Suprapubic skin (tissue), 4 donors: ENCODE measurements around the gene ZNF385D. TPM values are rescaled to one million over a fixed set of nuclear protein-coding genes. Genes with fewer than 3 reads are reported as not detected.

Source experiments
- DNase-seq, 2 donors: peaks; one replicate each; pipeline ENCODE4 v3.0.0-alpha.2; 2019; ENCODE audit warnings: low spot score in 2 of 2
- H3K27ac ChIP-seq: fragments of 200-600 bp; sonication (generic); one replicate; pipeline ENCODE4 v1.5.1; 2019
- H3K27me3 ChIP-seq: fragments of 200-600 bp; sonication (generic); one replicate; pipeline ENCODE4 v1.5.1; 2019
- H3K36me3 ChIP-seq: fragments of 200-600 bp; sonication (generic); one replicate; pipeline ENCODE4 v1.5.1; 2019
- H3K4me1 ChIP-seq: fragments of 200-600 bp; sonication (generic); one replicate; pipeline ENCODE4 v1.5.1; 2019
- H3K4me3 ChIP-seq: fragments of 200-600 bp; sonication (generic); one replicate; pipeline ENCODE4 v1.5.1; 2019; ENCODE audit warnings: mild to moderate bottlenecking
- H3K9me3 ChIP-seq: fragments of 200-600 bp; sonication (generic); one replicate; pipeline ENCODE4 v1.5.1; 2019
- CTCF ChIP-seq, 2 donors: fragments of 200-600 bp in 1 of 2; fragments of 450-650 bp in 1 of 2; sonication (generic) in 1 of 2; IDR thresholded peaks; one replicate each; pipeline ENCODE4 v1.5.1; 2016 to 2019; ENCODE audit warnings: antibody characterized with exemption in 2 of 2, mild to moderate bottlenecking in 1 of 2, moderate library complexity in 1 of 2
- EP300 ChIP-seq: sonication (generic); formaldehyde crosslinking; IDR thresholded peaks from one replicate; pipeline ENCODE4 v1.6.1; 2017; ENCODE audit warnings: antibody characterized with exemption
- POLR2A ChIP-seq, 2 donors: fragments of 450-650 bp; IDR thresholded peaks; one replicate each; pipeline ENCODE4 v1.6.1; 2017; ENCODE audit warnings: antibody characterized with exemption in 2 of 2, mild to moderate bottlenecking in 2 of 2, moderate library complexity in 2 of 2
- POLR2AphosphoS5 ChIP-seq, 3 donors: sonication (generic); formaldehyde crosslinking; IDR thresholded peaks; one replicate each; pipeline ENCODE4 v1.6.1; 2017; ENCODE audit warnings: antibody characterized with exemption in 3 of 3
- WGBS: methylation state at CpG from one replicate; pipeline ENCODE4 v1.1.5; 2018; 5-methylcytosine and 5-hydroxymethylcytosine counted together
- total RNA-seq, 4 donors: library from RNA; depleted of rRNA; stranded (reverse); fragments of >200 nt; gene quantifications; one replicate each; pipeline ENCODE4 v1.1.0, GENCODE V29; 2016

ZNF385D gene
- total RNA-seq, 4 donors from 2014 or later: 0.86 to 3.7 (median 1.6) TPM

- H3K27ac ChIP-seq: no peak overlapping the region
- no peaks in the 10 kb centered on the region for H3K9me3 ChIP-seq
- WGBS: 78% methylated on average over 1 of the region's 1 CpG
- H3K4me3 ChIP-seq: no peak overlapping the region
- TF ChIP-seq CTCF (IDR thresholded peaks at IDR 0.05): no peak
- no peak for TF ChIP-seq POLR2A (IDR thresholded peaks at IDR 0.05)
- no peak for TF ChIP-seq POLR2AphosphoS5 (IDR thresholded peaks at IDR 0.05)
- TF ChIP-seq EP300: no peak
- no peak for DNase-seq
- H3K27me3 ChIP-seq: no peaks in the 10 kb centered on the region
- no peaks in the 10 kb centered on the region for H3K4me1 ChIP-seq
- no peaks in the 10 kb centered on the region for H3K36me3 ChIP-seq
Observed at GRCh38 chr3:21601178-21601577, 149.8 kb downstream of the ZNF385D start.

GRCh38 chr3:21599890-21600289 lies 151.1 kb downstream of the ZNF385D start:
- Histone ChIP-seq H3K36me3 (no peaks in the 10 kb centered on the region), H3K27me3 (no peaks in the 10 kb centered on the region), H3K27ac (no peak overlapping the region), H3K4me1 (no peaks in the 10 kb centered on the region), H3K4me3 (no peak overlapping the region), H3K9me3 (no peaks in the 10 kb centered on the region)
- DNase-seq: no peak
- TF ChIP-seq POLR2AphosphoS5 (IDR thresholded peaks at IDR 0.05) (no peak), EP300 (no peak), CTCF (IDR thresholded peaks at IDR 0.05) (no peak), POLR2A (IDR thresholded peaks at IDR 0.05) (no peak)
- WGBS: 77% methylated on average over 6 of the region's 6 CpGs

GRCh38 chr3:21592828-21593227 lies 158.2 kb downstream of the ZNF385D start:
- H3K27me3 ChIP-seq: no peaks in the 10 kb centered on the region
- H3K36me3 ChIP-seq: no peaks in the 10 kb centered on the region
- H3K9me3 ChIP-seq: no peaks in the 10 kb centered on the region
- WGBS: 75% methylated on average over 4 of the region's 4 CpGs
- H3K27ac ChIP-seq: no peak overlapping the region
- H3K4me3 ChIP-seq: no peak overlapping the region
- no peaks in the 10 kb centered on the region for H3K4me1 ChIP-seq
- TF ChIP-seq POLR2A (IDR thresholded peaks at IDR 0.05) (no peak), POLR2AphosphoS5 (IDR thresholded peaks at IDR 0.05) (no peak), CTCF (IDR thresholded peaks at IDR 0.05) (no peak), EP300 (no peak)
- DNase-seq: no peak

- Histone ChIP-seq H3K27ac (no peak overlapping the region), H3K4me3 (no peak overlapping the region), H3K36me3 (no peaks in the 10 kb centered on the region), H3K4me1 (no peaks in the 10 kb centered on the region), H3K9me3 (no peaks in the 10 kb centered on the region), H3K27me3 (no peaks in the 10 kb centered on the region)
- WGBS: 56% methylated on average over 1 of the region's 1 CpG
- TF ChIP-seq POLR2AphosphoS5 (IDR thresholded peaks at IDR 0.05): no peak
- no peak for TF ChIP-seq POLR2A (IDR thresholded peaks at IDR 0.05)
- TF ChIP-seq EP300: no peak
- TF ChIP-seq CTCF (IDR thresholded peaks at IDR 0.05): no peak
- DNase-seq: no peak
Observed at GRCh38 chr3:21587894-21588293, 163.1 kb downstream of the ZNF385D start.

- WGBS: 62% methylated on average over 3 of the region's 3 CpGs
- TF ChIP-seq EP300 (no peak), POLR2AphosphoS5 (IDR thresholded peaks at IDR 0.05) (no peak), CTCF (IDR thresholded peaks at IDR 0.05) (no peak), POLR2A (IDR thresholded peaks at IDR 0.05) (no peak)
- Histone ChIP-seq H3K27me3 (no peaks in the 10 kb centered on the region), H3K4me3 (no peak overlapping the region), H3K27ac (no peak overlapping the region), H3K4me1 (no peaks in the 10 kb centered on the region), H3K9me3 (no peaks in the 10 kb centered on the region), H3K36me3 (no peaks in the 10 kb centered on the region)
- no peak for DNase-seq
Observed at GRCh38 chr3:21585216-21585740, 165.7 kb downstream of the ZNF385D start.
